K562 (cell line): ENCODE measurements around the gene CCDC136. TPM values are rescaled to one million over a fixed set of nuclear protein-coding genes. Genes with fewer than 3 reads are reported as not detected.
A peak's percentile ranks its signal among the peaks of the same experiment; 100 is the strongest.

ENCODE experiments used
- ATAC-seq: fragments of 200-7000 bp; cut with Tn5 transposase; 3 replicates; pipeline ENCODE4 v1.9.1; 2020; ENCODE audit warnings: moderate library complexity
- BruUV-seq: library from RNA; stranded (reverse); fragments of 400-500 nt; replicated peaks from 2 replicates; lab custom pipeline; 2021; lab: Mats Ljungman, UMichigan
- CTCF ChIA-PET: fragments of 300-600 bp; formaldehyde crosslinking; extraction: SDS; loops from one replicate; lab custom pipeline; 2021; ENCODE audit warnings: low intra/inter-chr PET ratio; lab: Yijun Ruan, JAX
- POLR2A ChIA-PET: fragments of 300-600, 350-650 bp; sonication (Branson Sonifier 250); formaldehyde crosslinking; extraction: SDS; loops from one replicate; lab custom pipeline; 2021; ENCODE audit warnings: antibody characterized with exemption, inconsistent platforms; lab: Yijun Ruan, JAX
- DNase-seq, 4 experiments: peaks; one replicate each; pipeline versions ENCODE4 v3.0.0 to v3.0.0-alpha.2; 2011 to 2018; ENCODE audit warnings: low spot score in 3 of 4, mixed read lengths in 3 of 4; ENCODE audit errors: extremely low read depth in 1 of 4
- FAIRE-seq: peaks from 2 replicates; lab custom pipeline; 2011; peaks lifted over from hg19 to GRCh38; lab: Jason Lieb, UNC
- H2AFZ ChIP-seq: 2 replicates; pipeline ENCODE4 v1.6.0; 2011; ENCODE audit warnings: low read depth, low read length, control low read depth, inconsistent platforms
- H3K27ac ChIP-seq: fragments of 200-600 bp; 3 replicates; pipeline ENCODE4 v1.8.0; 2011; ENCODE audit warnings: low read depth, mild to moderate bottlenecking, control low read depth, inconsistent platforms, low read length, moderate library complexity, mixed read lengths; ENCODE audit errors: extremely low read depth
- H3K27me3 ChIP-seq, 2 experiments: fragments of 300-600 bp in 1 of 2; 2 replicates in 1 of 2; 3 replicates in 1 of 2; pipeline versions ENCODE4 v1.6.0 to v1.8.0; 2011; ENCODE audit warnings: inconsistent platforms in 2 of 2, low read length in 2 of 2, mild to moderate bottlenecking in 1 of 2, mixed read lengths in 1 of 2, moderate library complexity in 1 of 2; ENCODE audit not compliant: control insufficient read depth in 2 of 2, insufficient read depth in 2 of 2
- H3K36me3 ChIP-seq: fragments of 300-600 bp; 3 replicates; pipeline ENCODE4 v1.8.0; 2011; ENCODE audit warnings: mild to moderate bottlenecking, low read length, inconsistent platforms; ENCODE audit not compliant: control insufficient read depth, insufficient read depth
- H3K4me1 ChIP-seq, 2 experiments: fragments of 200-600 bp in 1 of 2; replicated peaks in 1 of 2; 2 replicates in 1 of 2; 3 replicates in 1 of 2; pipeline versions ENCODE4 v1.5.1 to v1.8.0; 2011; ENCODE audit warnings: inconsistent platforms in 2 of 2, low read length in 2 of 2, mild to moderate bottlenecking in 1 of 2, mixed read lengths in 1 of 2, moderate library complexity in 1 of 2; ENCODE audit not compliant: control insufficient read depth in 2 of 2, insufficient read depth in 2 of 2
- H3K4me2 ChIP-seq: 2 replicates; pipeline ENCODE4 v1.6.1; 2011; ENCODE audit warnings: low read length, control low read depth, inconsistent platforms, mixed read lengths; ENCODE audit not compliant: insufficient read depth
- H3K4me3 ChIP-seq: fragments of 200-600 bp; sonication (generic), shearing (Covaris generic); 2 replicates; pipeline ENCODE4 v1.5.1; 2016; ENCODE audit warnings: control low read depth, inconsistent platforms
- H3K79me2 ChIP-seq: fragments of 200-600 bp; 3 replicates; pipeline ENCODE4 v1.8.0; 2011; ENCODE audit warnings: low read length, inconsistent platforms; ENCODE audit not compliant: control insufficient read depth, insufficient read depth
- H3K9ac ChIP-seq, 2 experiments: 2 replicates each; pipeline versions ENCODE4 v1.6.0 to v1.6.1; 2011; ENCODE audit warnings: low read depth in 2 of 2, low read length in 2 of 2, control low read depth in 1 of 2, inconsistent platforms in 1 of 2, mild to moderate bottlenecking in 1 of 2, mixed read lengths in 1 of 2; ENCODE audit not compliant: insufficient read depth in 1 of 2
- H3K9me1 ChIP-seq: one replicate; pipeline ENCODE4 v1.6.0; 2011; ENCODE audit warnings: inconsistent platforms, mild to moderate bottlenecking, low read length, moderate library complexity; ENCODE audit not compliant: control insufficient read depth, insufficient read depth
- H3K9me3 ChIP-seq: replicated peaks from 2 replicates; pipeline ENCODE4 v1.5.1; 2011; ENCODE audit warnings: low read depth, low read length, inconsistent platforms; ENCODE audit not compliant: control insufficient read depth, insufficient read depth
- H4K20me1 ChIP-seq: replicated peaks from 2 replicates; pipeline ENCODE4 v1.6.1; 2011; ENCODE audit warnings: low read length, inconsistent platforms, mixed read lengths; ENCODE audit not compliant: control insufficient read depth, insufficient read depth
- ATF7 ChIP-seq: fragments of 450-650 bp; IDR thresholded peaks from 2 replicates; pipeline ENCODE4 v1.7.1; 2014; ENCODE audit warnings: mild to moderate bottlenecking, moderate library complexity
- FOXA3 ChIP-seq, 2 experiments: fragments of 450-650 bp in 1 of 2; sonication (generic) in 1 of 2; formaldehyde crosslinking; IDR thresholded peaks in 1 of 2; conservative IDR thresholded peaks in 1 of 2; 2 replicates each; pipeline versions ENCODE4 v1.4.0 to v1.8.0; 2020 to 2022; ENCODE audit warnings: mild to moderate bottlenecking in 2 of 2, missing genetic modification reagents in 1 of 2
- SIX5 ChIP-seq, 2 experiments: IDR thresholded peaks; 2 replicates each; pipeline ENCODE4 v1.6.1; 2011; ENCODE audit warnings: low read length in 2 of 2, borderline replicate concordance in 1 of 2, low read depth in 1 of 2, mild to moderate bottlenecking in 1 of 2, moderate library complexity in 1 of 2; ENCODE audit not compliant: insufficient read depth in 1 of 2
- SMAD4 ChIP-seq: fragments of 250-450 bp; sonication (Bioruptor Pico); conservative IDR thresholded peaks from 2 replicates; pipeline ENCODE4 v1.8.0; 2021; ENCODE audit warnings: inconsistent platforms, mild to moderate bottlenecking, moderate library complexity
- TEAD2 ChIP-seq: fragments of 450-650 bp; IDR thresholded peaks from 2 replicates; pipeline ENCODE4 v1.6.1; 2016; ENCODE audit warnings: missing genetic modification characterization, control low read depth, missing compliant biosample characterization
- WGBS: fragments of 100-300 bp; shearing (Covaris generic); methylation state at CpG from one replicate; pipeline ENCODE4 v1.1.6; 2016; ENCODE audit warnings: low coverage, mixed read lengths; ENCODE audit not compliant: insufficient coverage; ENCODE audit errors: missing lambda C conversion rate; 5-methylcytosine and 5-hydroxymethylcytosine counted together
- in situ Hi-C: fragments of 300-500 bp; cut with MboI; formaldehyde crosslinking; loops from 4 replicates; pipeline ENCODE4 v1.15.0; 2018; ENCODE audit warnings: inconsistent platforms, mixed read lengths
- intact Hi-C: fragments of 100-400 bp; cut with micrococcal nuclease; formaldehyde crosslinking; loops from 2 replicates; pipeline ENCODE4 v1.14.2; 2022
- polyA plus RNA-seq, 8 experiments: library from polyadenylated mRNA; depleted of rRNA in 4 of 8; stranded (reverse) in 5 of 8; unstranded in 3 of 8; fragments of >200 nt; fragmentation: Nextera tagmentation in 2 of 8; fragmentation: Illumina TruSeq in 1 of 8; extraction: Ambion mirVana in 2 of 8; extraction: Trizol in 1 of 8; gene quantifications; 2 replicates each; pipeline versions ENCODE4 v1.2.1 to v1.2.3, GENCODE V29; 2011 to 2014; ENCODE audit warnings: inconsistent platforms in 1 of 8, missing spikeins in 1 of 8
- total RNA-seq, 7 experiments: library from RNA; depleted of rRNA in 6 of 7; stranded (reverse); fragments of >200 nt in 6 of 7; fragmentation: Illumina TruSeq in 2 of 7; extraction: Trizol in 2 of 7; gene quantifications; 2 replicates each; pipeline versions ENCODE4 v1.2.1 to v1.2.3, GENCODE V29; 2011 to 2021; ENCODE audit warnings: low replicate concordance in 1 of 7
- TF ChIP-seq, protein P1 (sequence below), 2 experiments: fragments of 450-650 bp; IDR thresholded peaks; 2 replicates each; pipeline ENCODE4 v1.6.1; 2018; ENCODE audit warnings: mild to moderate bottlenecking in 2 of 2, low read depth in 1 of 2; ENCODE audit not compliant: partially characterized antibody in 2 of 2
- TF ChIP-seq, protein P2 (sequence below): fragments of 250-450 bp; sonication (Bioruptor Pico); IDR thresholded peaks from 2 replicates; pipeline ENCODE4 v1.5.0; 2021; ENCODE audit warnings: mild to moderate bottlenecking, borderline replicate concordance
- TF ChIP-seq, protein P3 (sequence below), 2 experiments: fragments of 450-650 bp in 1 of 2; sonication (generic) in 1 of 2; formaldehyde crosslinking in 1 of 2; IDR thresholded peaks in 1 of 2; conservative IDR thresholded peaks in 1 of 2; 2 replicates each; pipeline versions ENCODE4 v1.6.1 to v1.8.1; 2016 to 2023; ENCODE audit warnings: mild to moderate bottlenecking in 2 of 2, moderate library complexity in 2 of 2, inconsistent platforms in 1 of 2, missing genetic modification reagents in 1 of 2

CCDC136 gene
- total and polyA plus RNA-seq, 9 of the 15 experiments (the other 6 are each of a cell fraction or from before 2014, with no cell fraction given), result 2.4 to 40.8 (median 26.5) TPM

DNA sequence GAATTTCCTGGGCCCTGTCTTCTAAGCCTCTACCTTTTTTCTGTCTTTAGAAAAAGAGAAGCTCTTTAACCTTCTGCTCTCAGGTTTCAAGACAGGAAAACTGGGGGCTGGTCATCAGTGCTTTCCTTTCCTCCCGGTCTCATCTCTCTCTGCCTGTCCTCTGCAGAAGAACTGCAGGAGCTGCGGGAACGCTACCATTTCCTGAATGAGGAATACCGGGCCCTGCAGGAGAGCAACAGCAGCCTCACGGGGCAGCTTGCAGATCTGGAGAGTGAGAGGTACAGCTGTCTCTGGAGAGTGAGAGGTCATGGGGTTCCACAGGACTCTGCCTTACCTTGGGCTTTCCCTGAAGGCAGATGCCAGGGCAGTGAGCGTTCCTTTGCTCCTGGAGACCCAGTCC lies 12.7 kb downstream of the CCDC136 start (continued):
- TF ChIP-seq, protein P1, sequence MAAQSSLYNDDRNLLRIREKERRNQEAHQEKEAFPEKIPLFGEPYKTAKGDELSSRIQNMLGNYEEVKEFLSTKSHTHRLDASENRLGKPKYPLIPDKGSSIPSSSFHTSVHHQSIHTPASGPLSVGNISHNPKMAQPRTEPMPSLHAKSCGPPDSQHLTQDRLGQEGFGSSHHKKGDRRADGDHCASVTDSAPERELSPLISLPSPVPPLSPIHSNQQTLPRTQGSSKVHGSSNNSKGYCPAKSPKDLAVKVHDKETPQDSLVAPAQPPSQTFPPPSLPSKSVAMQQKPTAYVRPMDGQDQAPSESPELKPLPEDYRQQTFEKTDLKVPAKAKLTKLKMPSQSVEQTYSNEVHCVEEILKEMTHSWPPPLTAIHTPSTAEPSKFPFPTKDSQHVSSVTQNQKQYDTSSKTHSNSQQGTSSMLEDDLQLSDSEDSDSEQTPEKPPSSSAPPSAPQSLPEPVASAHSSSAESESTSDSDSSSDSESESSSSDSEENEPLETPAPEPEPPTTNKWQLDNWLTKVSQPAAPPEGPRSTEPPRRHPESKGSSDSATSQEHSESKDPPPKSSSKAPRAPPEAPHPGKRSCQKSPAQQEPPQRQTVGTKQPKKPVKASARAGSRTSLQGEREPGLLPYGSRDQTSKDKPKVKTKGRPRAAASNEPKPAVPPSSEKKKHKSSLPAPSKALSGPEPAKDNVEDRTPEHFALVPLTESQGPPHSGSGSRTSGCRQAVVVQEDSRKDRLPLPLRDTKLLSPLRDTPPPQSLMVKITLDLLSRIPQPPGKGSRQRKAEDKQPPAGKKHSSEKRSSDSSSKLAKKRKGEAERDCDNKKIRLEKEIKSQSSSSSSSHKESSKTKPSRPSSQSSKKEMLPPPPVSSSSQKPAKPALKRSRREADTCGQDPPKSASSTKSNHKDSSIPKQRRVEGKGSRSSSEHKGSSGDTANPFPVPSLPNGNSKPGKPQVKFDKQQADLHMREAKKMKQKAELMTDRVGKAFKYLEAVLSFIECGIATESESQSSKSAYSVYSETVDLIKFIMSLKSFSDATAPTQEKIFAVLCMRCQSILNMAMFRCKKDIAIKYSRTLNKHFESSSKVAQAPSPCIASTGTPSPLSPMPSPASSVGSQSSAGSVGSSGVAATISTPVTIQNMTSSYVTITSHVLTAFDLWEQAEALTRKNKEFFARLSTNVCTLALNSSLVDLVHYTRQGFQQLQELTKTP (IDR thresholded peaks at IDR 0.05; ENCODE audit: low read depth in 1 of 2, partially characterized antibody in 2 of 2), result no peak
- TF ChIP-seq FOXA3 (CRISPR knock-in tag; conservative IDR thresholded peaks at IDR 0.05 in 1 of 2, IDR thresholded peaks at IDR 0.05 in 1 of 2), result no peak

DNA sequence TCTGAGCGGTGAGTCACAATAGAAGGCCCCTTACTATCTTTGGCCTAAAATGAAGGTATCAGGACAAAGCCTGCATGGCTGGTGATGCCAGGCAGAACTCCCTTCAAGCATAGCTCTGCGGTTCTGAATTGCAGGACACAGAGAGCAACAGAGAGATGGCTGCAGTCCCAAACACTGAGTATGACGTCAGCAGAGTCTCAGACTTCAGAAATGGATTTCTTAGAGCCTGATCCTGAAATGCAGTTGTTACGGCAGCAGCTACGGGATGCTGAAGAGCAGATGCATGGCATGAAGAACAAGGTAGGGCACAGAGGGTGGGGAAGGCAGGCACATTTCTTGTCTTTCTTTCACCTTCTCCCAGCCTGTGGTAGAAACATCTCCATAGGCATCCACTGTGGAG lies 13.5 kb downstream of the CCDC136 start:
- no peak overlapping the region for H3K4me2 ChIP-seq
- intact Hi-C loops, result no loop called here
- H3K27me3 ChIP-seq, result no peaks in the 10 kb centered on the region
- H3K4me3 ChIP-seq, result no peak overlapping the region
- no peak for ATAC-seq
- H3K36me3 ChIP-seq, result peaks cover 75% of the 10 kb centered on the region
- TF ChIP-seq ATF7 (peak; percentile 22; the same call in 1 of the 2 replicates), TEAD2 (tag) (no peak), SIX5 (IDR thresholded peaks at IDR 0.05; ENCODE audit: borderline replicate concordance in 1 of 2, insufficient read depth in 1 of 2, low read depth in 1 of 2, low read length in 2 of 2) (no peak), SMAD4 (CRISPR knock-in tag) (no peak)
- TF ChIP-seq, protein P2, sequence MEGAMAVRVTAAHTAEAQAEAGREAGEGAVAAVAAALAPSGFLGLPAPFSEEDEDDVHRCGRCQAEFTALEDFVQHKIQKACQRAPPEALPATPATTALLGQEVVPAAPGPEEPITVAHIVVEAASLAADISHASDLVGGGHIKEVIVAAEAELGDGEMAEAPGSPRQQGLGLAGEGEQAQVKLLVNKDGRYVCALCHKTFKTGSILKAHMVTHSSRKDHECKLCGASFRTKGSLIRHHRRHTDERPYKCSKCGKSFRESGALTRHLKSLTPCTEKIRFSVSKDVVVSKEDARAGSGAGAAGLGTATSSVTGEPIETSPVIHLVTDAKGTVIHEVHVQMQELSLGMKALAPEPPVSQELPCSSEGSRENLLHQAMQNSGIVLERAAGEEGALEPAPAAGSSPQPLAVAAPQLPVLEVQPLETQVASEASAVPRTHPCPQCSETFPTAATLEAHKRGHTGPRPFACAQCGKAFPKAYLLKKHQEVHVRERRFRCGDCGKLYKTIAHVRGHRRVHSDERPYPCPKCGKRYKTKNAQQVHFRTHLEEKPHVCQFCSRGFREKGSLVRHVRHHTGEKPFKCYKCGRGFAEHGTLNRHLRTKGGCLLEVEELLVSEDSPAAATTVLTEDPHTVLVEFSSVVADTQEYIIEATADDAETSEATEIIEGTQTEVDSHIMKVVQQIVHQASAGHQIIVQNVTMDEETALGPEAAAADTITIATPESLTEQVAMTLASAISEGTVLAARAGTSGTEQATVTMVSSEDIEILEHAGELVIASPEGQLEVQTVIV, result no peak
- TF ChIP-seq, protein P3, sequence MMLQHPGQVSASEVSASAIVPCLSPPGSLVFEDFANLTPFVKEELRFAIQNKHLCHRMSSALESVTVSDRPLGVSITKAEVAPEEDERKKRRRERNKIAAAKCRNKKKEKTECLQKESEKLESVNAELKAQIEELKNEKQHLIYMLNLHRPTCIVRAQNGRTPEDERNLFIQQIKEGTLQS (IDR thresholded peaks at IDR 0.05), result peak; percentile 43; the same call in 1 of the 2 replicates
- TF ChIP-seq, protein P3 (CRISPR knock-in tag; conservative IDR thresholded peaks at IDR 0.05), result no peak
- no peak for FAIRE-seq
- POLR2A ChIA-PET, result interaction anchor here (0.6 to 3.4 kb wide), 6 partner anchors 7 to 39 kb away, joined by 3 to 14 read pairs (median 4); no protein-coding TSS in a partner anchor
- H4K20me1 ChIP-seq, result no peaks in the 10 kb centered on the region
- no peaks in the 10 kb centered on the region; a peak in 1 of 5 replicates for H3K4me1 ChIP-seq
- H3K27ac ChIP-seq, result no peak overlapping the region
- no TSS peak for BruUV-seq
- DNase-seq, result no peak
- in situ Hi-C loops, result no loop called here
- WGBS, result 69% methylated on average over 5 of the region's 5 CpGs
- CTCF ChIA-PET, result no interaction called here
- no peaks in the 10 kb centered on the region for H3K9me1 ChIP-seq
- no peaks in the 10 kb centered on the region for H3K79me2 ChIP-seq
- H2AFZ ChIP-seq, result no peak overlapping the region
- no peak overlapping the region for H3K9ac ChIP-seq
- no peaks in the 10 kb centered on the region for H3K9me3 ChIP-seq
